HG03045 (cell line): ENCODE results near the gene NDUFB2.
"Not testable (repeated sequence)": the region's sequence is repeated elsewhere in the genome, so short reads cannot be mapped to it uniquely, and the experiment has no call there.

ENCODE experiments used
- ATAC-seq: cut with Tn5 transposase; IDR thresholded peaks from one replicate; pipeline ENCODE4 v1.9.1; 2021; ENCODE audit warnings: mild to moderate bottlenecking, moderate library complexity; ENCODE audit not compliant: unreplicated experiment

Gene NDUFB2

GRCh38 chr7:140732416-140732815, 35.9 kb downstream of the NDUFB2 start:
- no peak for ATAC-seq

GRCh38 chr7:140734096-140734495, 37.6 kb downstream of the NDUFB2 start:
- no peak for ATAC-seq

- ATAC-seq: no peak
Observed at GRCh38 chr7:140734729-140735128, 38.2 kb downstream of the NDUFB2 start.

- no peak for ATAC-seq
Observed at GRCh38 chr7:140738280-140738679, 41.8 kb downstream of the NDUFB2 start.

- ATAC-seq: not testable (repeated sequence)
Observed at GRCh38 chr7:140743255-140743654, 46.7 kb downstream of the NDUFB2 start.

- ATAC-seq: no peak
Observed at GRCh38 chr7:140744005-140744404, 47.5 kb downstream of the NDUFB2 start.

GRCh38 chr7:140745266-140746058, 49.0 kb downstream of the NDUFB2 start:
- no peak for ATAC-seq

GRCh38 chr7:140746751-140747150, 50.2 kb downstream of the NDUFB2 start:
- ATAC-seq: no peak

GRCh38 chr7:140752533-140752932, 56.0 kb downstream of the NDUFB2 start:
- ATAC-seq: no peak

- ATAC-seq: no peak
Observed at GRCh38 chr7:140754506-140754905, 58.0 kb downstream of the NDUFB2 start.
